ENCODE results near the gene TRMT61A.

The TRMT61A gene

GRCh38 chr14:103533999-103534575 is 5.1 kb downstream of the TRMT61A start:
- DNase-seq (ENCODE audit: insufficient read length, low spot score) (no peak), FAIRE-seq (no peak)

GRCh38 chr14:103534576-103535061 is 5.6 kb downstream of the TRMT61A start:
- FAIRE-seq (no peak), DNase-seq (ENCODE audit: insufficient read length, low spot score) (no peak)

GRCh38 chr14:103535081-103535890 is 6.3 kb downstream of the TRMT61A start:
- FAIRE-seq (no peak), DNase-seq (ENCODE audit: insufficient read length, low spot score) (no peak)

GRCh38 chr14:103535891-103536565 is 7.0 kb downstream of the TRMT61A start:
- DNase-seq (ENCODE audit: insufficient read length, low spot score) = no peak
- no peak for FAIRE-seq

- FAIRE-seq (no peak), DNase-seq (ENCODE audit: insufficient read length, low spot score) (no peak)
Observed at GRCh38 chr14:103536693-103537092, 7.7 kb downstream of the TRMT61A start.

GRCh38 chr14:103537175-103537990 is 8.4 kb downstream of the TRMT61A start:
- FAIRE-seq (no peak), DNase-seq (ENCODE audit: insufficient read length, low spot score) (no peak)

- DNase-seq (ENCODE audit: insufficient read length, low spot score) = no peak
- no peak for FAIRE-seq
Observed at GRCh38 chr14:103538291-103539055, 9.5 kb downstream of the TRMT61A start.

- FAIRE-seq = no peak
- no peak for DNase-seq (ENCODE audit: insufficient read length, low spot score)
Observed at GRCh38 chr14:103539056-103539825, 10.2 kb downstream of the TRMT61A start.

GRCh38 chr14:103540821-103541708 is 12.1 kb downstream of the TRMT61A start:
- FAIRE-seq (no peak), DNase-seq (ENCODE audit: insufficient read length, low spot score) (no peak)

- no peak for DNase-seq (ENCODE audit: insufficient read length, low spot score)
- no peak for FAIRE-seq
Observed at GRCh38 chr14:103541709-103542604, 13.0 kb downstream of the TRMT61A start.

GRCh38 chr14:103542605-103543088 is 13.7 kb downstream of the TRMT61A start:
- DNase-seq (ENCODE audit: insufficient read length, low spot score) (no peak), FAIRE-seq (no peak)

GRCh38 chr14:103543140-103543539 is 14.1 kb downstream of the TRMT61A start:
- FAIRE-seq (no peak), DNase-seq (ENCODE audit: insufficient read length, low spot score) (no peak)

- no peak for DNase-seq (ENCODE audit: insufficient read length, low spot score)
- no peak for FAIRE-seq
Observed at GRCh38 chr14:103543721-103544387, 14.9 kb downstream of the TRMT61A start.

GRCh38 chr14:103544388-103545218 is 15.6 kb downstream of the TRMT61A start:
- FAIRE-seq = no peak
- DNase-seq (ENCODE audit: insufficient read length, low spot score) = no peak

- FAIRE-seq (no peak), DNase-seq (ENCODE audit: insufficient read length, low spot score) (no peak)
Observed at GRCh38 chr14:103545219-103545914, 16.4 kb downstream of the TRMT61A start.

Measured in GM19239 (cell line).